Calu3 (cell line): ENCODE data around the gene NUMBL. TPM values are rescaled to one million over a fixed set of nuclear protein-coding genes. Genes with fewer than 3 reads are reported as not detected.
A peak's percentile ranks its signal among the peaks of the same experiment; 100 is the strongest.

Experiments
- BruUV-seq: library from RNA; stranded (reverse); fragments of 400-500 nt; replicated peaks from 2 replicates; lab custom pipeline; 2021; lab: Mats Ljungman, UMichigan
- CTCF ChIA-PET: fragments of 300-600 bp; sonication (Branson Sonifier 250); formaldehyde crosslinking; loops from one replicate; lab custom pipeline; 2022; ENCODE audit warnings: antibody characterized with exemption; lab: Charles Lee
- DNase-seq: peaks from one replicate; pipeline ENCODE4 v3.0.0; 2022
- H3K27ac Mint-ChIP-seq: one replicate; pipeline ENCODE4 v1.8.0; 2022; ENCODE audit warnings: mixed read lengths; ENCODE audit not compliant: unreplicated experiment
- H3K27me3 Mint-ChIP-seq: one replicate; pipeline ENCODE4 v1.8.0; 2022; ENCODE audit warnings: mixed read lengths; ENCODE audit not compliant: unreplicated experiment
- H3K36me3 Mint-ChIP-seq: one replicate; pipeline ENCODE4 v1.8.0; 2022; ENCODE audit warnings: mild to moderate bottlenecking, moderate library complexity, mixed read lengths; ENCODE audit not compliant: insufficient read depth, unreplicated experiment
- H3K4me1 Mint-ChIP-seq: one replicate; pipeline ENCODE4 v1.8.0; 2022; ENCODE audit warnings: mild to moderate bottlenecking, low read depth, mixed read lengths; ENCODE audit not compliant: unreplicated experiment
- H3K4me3 Mint-ChIP-seq: one replicate; pipeline ENCODE4 v1.8.0; 2022; ENCODE audit warnings: mild to moderate bottlenecking, low read depth, moderate library complexity, mixed read lengths; ENCODE audit not compliant: unreplicated experiment
- H3K9me3 Mint-ChIP-seq: one replicate; pipeline ENCODE4 v1.8.0; 2022; ENCODE audit warnings: low read depth, mixed read lengths; ENCODE audit not compliant: unreplicated experiment
- CTCF ChIP-seq: fragments of 200-600 bp; IDR thresholded peaks from one replicate; pipeline ENCODE4 v1.8.0; 2022; ENCODE audit warnings: antibody characterized with exemption; ENCODE audit not compliant: unreplicated experiment
- intact Hi-C: fragments of 100-400 bp; cut with micrococcal nuclease; formaldehyde crosslinking; loops from one replicate; pipeline ENCODE4 v1.10.0; 2022; ENCODE audit not compliant: unreplicated experiment
- total RNA-seq: library from RNA; stranded (reverse); gene quantifications from 2 replicates; pipeline ENCODE4 v1.2.3, GENCODE V29; 2022

Gene NUMBL
- total RNA-seq, 1 experiment from 2014 or later = 21.4 TPM

- intact Hi-C loops = loop anchor here (10.0 kb wide), 1 partner anchor 107 kb away; the partner anchor contains the start of genes MIA and RAB4B
- no peak for DNase-seq
- Mint-ChIP-seq H3K4me3 (no peak overlapping the region), H3K27ac (no peak overlapping the region), H3K4me1 (peaks cover 22% of the 10 kb centered on the region), H3K9me3 (no peaks in the 10 kb centered on the region), H3K36me3 (peaks cover 24% of the 10 kb centered on the region), H3K27me3 (no peaks in the 10 kb centered on the region)
- BruUV-seq = no TSS peak
- TF ChIP-seq CTCF = no peak
- CTCF ChIA-PET = no interaction called here
Observed at GRCh38 chr19:40667602-40668001, 22.8 kb downstream of the NUMBL start.

GRCh38 chr19:40666803-40667438 is 23.5 kb downstream of the NUMBL start:
- DNase-seq = no peak
- Mint-ChIP-seq H3K4me1 (peaks cover 22% of the 10 kb centered on the region), H3K27ac (peak overlapping the region; percentile 72), H3K27me3 (no peaks in the 10 kb centered on the region), H3K36me3 (peaks cover 30% of the 10 kb centered on the region), H3K4me3 (no peak overlapping the region), H3K9me3 (no peaks in the 10 kb centered on the region)
- BruUV-seq = TSS peak; percentile 26
- no peak for TF ChIP-seq CTCF
- CTCF ChIA-PET = no interaction called here
- intact Hi-C loops = loop anchor here (10.0 kb wide), 1 partner anchor 108 kb away; the partner anchor contains the start of genes MIA and RAB4B

GRCh38 chr19:40663695-40664692 is 26.5 kb downstream of the NUMBL start:
- Mint-ChIP-seq H3K27me3 (no peaks in the 10 kb centered on the region), H3K36me3 (peaks cover 31% of the 10 kb centered on the region), H3K4me3 (peak overlapping the region; percentile 79), H3K9me3 (no peaks in the 10 kb centered on the region), H3K27ac (peak overlapping the region; percentile 69), H3K4me1 (peaks cover 22% of the 10 kb centered on the region)
- CTCF ChIA-PET = interaction anchor here (0.6 to 1.3 kb wide), 9 partner anchors 30 to 578 kb away, joined by 3 to 6 read pairs (median 4); partner anchors contain the start of genes ACTMAP, RAB4B and SNRPA
- intact Hi-C loops = loop anchor here (2.0 to 10.0 kb wide), 3 partner anchors 111 to 481 kb away; partner anchors contain the start of genes MIA and RAB4B
- no TSS peak for BruUV-seq
- DNase-seq = no peak
- TF ChIP-seq CTCF = no peak
